H54 (cell line): ENCODE data around the gene TCF12.
A peak's percentile ranks its signal among the peaks of the same experiment; 100 is the strongest.

Experiments
- DNase-seq: peaks from one replicate; pipeline ENCODE4 v3.0.0; 2011; ENCODE audit warnings: low spot score, mixed read lengths; ENCODE audit not compliant: insufficient read length
- FAIRE-seq: peaks from 3 replicates; lab custom pipeline; 2011; peaks lifted over from hg19 to GRCh38; lab: Jason Lieb, UNC
- POLR2A ChIP-seq: IDR thresholded peaks from 2 replicates; pipeline ENCODE4 v1.6.1; 2011; ENCODE audit warnings: low read depth, mild to moderate bottlenecking, low read length

Gene TCF12

DNA sequence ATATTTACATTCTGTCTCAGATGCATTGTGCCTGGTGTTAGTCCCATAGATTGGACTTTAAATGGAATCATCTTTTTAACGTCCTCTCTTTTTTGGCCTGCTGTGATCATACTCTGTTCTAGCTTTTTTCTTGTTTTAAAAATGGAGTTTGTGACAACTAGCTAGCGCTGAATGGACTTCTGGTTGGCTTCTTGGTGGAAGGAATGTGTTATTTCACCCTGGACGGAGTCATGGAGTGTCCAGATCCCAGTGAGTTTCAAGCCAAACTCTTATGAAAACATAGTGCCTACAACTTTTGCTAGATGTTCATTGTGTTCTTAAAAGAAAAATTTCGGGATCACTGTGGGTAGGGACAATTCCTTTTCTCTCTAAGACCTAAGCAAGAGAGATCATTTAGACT is 192.6 kb downstream of the TCF12 start:
- no peak for FAIRE-seq
- no peak for TF ChIP-seq POLR2A
- no peak for DNase-seq

DNA sequence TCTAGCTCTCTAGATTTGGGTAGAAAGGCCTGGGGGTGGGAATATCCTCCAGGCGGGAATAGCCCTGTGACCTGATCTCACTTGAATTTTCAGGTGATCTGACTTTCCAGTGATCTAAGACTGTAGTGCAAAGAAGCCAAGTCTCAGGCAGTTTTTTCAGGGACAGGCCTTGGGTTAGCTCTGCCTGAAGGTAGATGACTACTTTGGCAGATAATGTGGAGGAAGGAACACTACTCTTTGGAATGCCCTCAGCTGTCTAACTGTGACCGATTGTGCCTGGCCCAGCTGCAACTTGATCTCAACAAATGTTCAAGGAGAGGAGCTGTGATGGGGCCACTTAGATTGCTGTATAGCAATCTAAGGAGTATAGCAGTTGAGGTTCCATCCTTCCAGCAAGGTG is 193.7 kb downstream of the TCF12 start:
- DNase-seq (no peak), FAIRE-seq (no peak)
- no peak for TF ChIP-seq POLR2A

GRCh38 chr15:57114070-57114469 is 195.6 kb downstream of the TCF12 start:
- DNase-seq: no peak
- no peak for TF ChIP-seq POLR2A
- FAIRE-seq: no peak

DNA sequence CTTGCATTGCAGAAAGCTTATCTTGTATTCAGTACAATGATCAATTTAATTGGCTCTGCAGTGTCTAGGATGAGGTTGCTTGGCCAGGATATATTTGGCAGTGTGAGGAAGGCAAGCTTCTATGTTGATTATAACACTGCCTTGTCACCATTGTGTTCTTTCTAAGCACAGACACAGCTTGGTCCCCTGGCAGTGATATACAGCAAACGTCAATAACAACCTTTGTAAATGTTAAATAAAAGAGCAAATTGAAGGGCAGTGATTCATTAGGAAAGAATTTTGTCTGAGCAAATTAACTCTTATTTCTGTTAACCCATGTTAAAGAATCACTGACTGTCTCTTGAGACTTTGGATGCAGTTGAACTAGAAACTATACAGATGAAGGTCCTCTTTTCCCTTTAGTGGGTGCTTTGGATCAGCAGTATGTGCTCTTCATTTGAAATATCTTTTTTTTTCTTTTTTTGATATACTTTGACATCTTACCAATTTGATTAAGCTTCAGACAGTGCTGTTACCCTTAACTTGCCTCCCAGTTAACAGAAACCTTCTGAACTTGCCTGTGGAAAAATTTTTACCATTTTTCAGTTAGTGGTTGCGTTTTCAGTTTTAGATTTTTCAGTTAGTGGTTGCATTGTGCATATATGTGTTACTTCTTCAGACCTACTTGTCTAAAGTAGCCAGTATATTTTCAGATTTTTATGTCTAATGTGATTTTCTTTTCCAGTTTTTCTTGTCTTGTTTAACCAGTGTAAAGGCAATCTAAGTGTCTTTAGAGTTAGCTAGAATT is 199.8 kb downstream of the TCF12 start:
- no peak for TF ChIP-seq POLR2A
- FAIRE-seq (no peak), DNase-seq (no peak)

DNA sequence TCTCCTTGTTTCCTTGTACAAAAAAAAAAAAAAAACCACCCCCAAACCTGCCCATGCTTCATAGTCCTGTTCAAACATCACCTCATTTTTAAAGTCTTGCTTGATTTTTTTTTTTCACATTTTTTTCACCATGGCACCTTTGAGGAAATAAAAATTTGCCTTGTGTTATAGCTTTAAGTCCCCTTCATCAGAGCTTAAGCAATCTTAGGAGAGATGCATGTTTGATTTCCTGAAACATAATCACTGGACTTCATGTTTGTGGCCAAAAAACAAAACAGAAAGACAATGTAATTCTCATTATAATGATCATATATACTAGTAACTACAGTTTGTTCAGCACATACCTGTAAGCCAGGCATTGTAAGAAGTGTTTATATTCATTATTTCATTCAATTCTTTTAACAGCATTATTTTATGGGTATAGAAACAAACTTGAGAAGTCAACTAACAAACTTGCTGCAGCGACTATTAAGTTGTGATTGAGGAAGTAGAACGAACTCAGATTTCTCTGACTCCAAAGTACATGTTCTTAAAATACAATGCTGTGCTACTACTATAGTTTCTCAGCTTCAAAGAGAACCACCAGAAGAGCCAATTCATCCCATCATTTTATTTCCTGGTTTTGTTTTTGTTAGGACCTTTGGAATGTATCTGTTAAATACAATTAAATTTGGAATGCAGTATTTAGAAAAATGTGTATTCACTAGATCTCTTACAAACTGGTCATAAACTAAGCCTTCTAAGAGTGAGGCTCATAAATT is 203.8 kb downstream of the TCF12 start:
- FAIRE-seq (no peak), DNase-seq (no peak)
- TF ChIP-seq POLR2A: no peak

GRCh38 chr15:57124036-57124435 is 205.6 kb downstream of the TCF12 start:
- FAIRE-seq (no peak), DNase-seq (no peak)
- no peak for TF ChIP-seq POLR2A

GRCh38 chr15:57129064-57129463 is 210.6 kb downstream of the TCF12 start:
- FAIRE-seq (no peak), DNase-seq (no peak)
- TF ChIP-seq POLR2A: no peak

- FAIRE-seq: no peak
- no peak for DNase-seq
- no peak for TF ChIP-seq POLR2A
These were observed 212.5 kb downstream of the TCF12 start for GRCh38 chr15:57130956-57131355.

DNA sequence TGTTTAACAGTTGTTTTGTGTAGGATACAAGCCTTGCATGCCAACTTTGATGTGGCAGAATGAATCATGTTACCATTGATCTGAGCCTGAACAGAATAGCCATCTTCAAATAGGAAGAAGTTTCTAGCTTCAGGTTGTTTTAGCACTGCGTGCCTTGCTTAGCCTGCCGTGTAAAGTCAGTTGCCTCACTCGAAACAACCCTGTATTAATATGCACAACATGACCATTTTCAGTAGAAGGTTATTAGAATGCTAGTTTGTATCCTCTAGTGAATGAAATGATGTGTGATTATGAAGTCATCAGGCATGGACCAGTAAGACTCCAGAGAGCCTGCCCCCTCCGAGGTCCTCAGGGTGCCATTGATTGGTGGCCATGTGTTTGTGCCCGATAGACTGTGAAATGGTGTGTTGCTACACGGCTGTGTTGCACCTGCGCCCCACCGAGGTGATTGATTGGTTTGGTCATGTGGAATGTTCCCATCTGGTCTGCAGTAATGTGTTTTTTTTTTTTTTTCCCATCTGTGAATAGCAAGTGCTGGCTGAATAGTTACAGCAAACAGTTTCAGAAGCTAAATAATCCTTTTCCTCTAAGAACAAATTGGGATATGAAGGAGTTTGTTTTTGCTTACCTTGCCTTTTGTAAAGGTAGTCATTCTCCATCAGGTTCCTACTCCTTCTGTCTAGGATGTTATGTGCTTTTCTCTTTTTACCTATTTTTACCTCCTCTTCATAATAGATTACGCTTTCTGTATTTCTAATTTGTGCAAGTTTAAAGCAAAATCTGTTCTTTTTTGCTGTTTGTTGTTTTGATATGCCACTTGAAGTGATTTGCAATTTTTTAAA is 214.9 kb downstream of the TCF12 start:
- FAIRE-seq: no peak
- DNase-seq: no peak
- no peak for TF ChIP-seq POLR2A

DNA sequence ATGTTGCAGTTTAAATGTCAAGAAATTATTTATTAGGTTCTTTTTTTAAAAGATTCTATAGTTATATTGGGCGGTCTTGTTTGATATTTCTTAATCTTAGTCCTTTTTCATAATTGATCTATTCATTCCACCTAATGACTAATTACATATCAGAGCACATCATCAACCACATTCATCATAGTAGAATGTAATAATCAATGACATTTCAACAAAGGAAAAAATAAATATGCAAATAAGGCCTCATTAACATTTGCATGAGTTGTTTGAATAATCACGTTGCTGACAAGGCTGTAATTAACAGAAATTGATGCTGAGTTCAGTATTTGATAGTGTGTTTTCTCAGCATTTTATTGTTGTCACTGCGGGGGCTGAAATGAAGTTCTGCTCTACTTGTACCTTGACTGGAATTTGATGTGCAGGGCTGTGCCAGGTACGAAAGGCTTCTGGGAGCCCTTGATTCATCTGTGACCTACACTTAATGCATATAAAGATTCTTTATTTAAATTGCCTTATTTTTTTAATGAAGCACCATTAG is 215.7 kb downstream of the TCF12 start:
- no peak for FAIRE-seq
- no peak for DNase-seq
- TF ChIP-seq POLR2A: no peak

GRCh38 chr15:57134851-57135250 is 216.4 kb downstream of the TCF12 start:
- FAIRE-seq (no peak), DNase-seq (no peak)
- TF ChIP-seq POLR2A: no peak

DNA sequence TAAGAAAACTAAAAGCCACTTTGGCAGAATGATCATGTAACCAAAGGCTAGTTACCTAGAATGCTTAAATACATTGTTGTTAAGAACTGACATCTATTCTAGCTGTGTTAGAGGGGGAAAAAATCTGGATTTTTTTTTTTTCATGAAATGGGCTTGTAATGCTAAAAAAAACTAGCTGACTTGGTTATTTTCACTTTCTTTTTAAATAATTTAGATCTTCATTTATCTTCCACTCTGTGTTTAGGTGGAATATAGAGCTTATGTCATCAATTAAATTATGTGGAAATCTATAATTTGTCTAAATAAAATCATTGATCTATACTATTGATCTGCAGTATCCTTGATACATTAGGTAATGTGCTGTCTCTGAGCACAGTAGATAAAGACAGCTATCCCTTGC is 217.4 kb downstream of the TCF12 start:
- DNase-seq (no peak), FAIRE-seq (no peak)
- TF ChIP-seq POLR2A: no peak

GRCh38 chr15:57138349-57138788 is 219.9 kb downstream of the TCF12 start:
- FAIRE-seq (peak; percentile 87), DNase-seq (peak; percentile 9)
- no peak for TF ChIP-seq POLR2A
